Activated CD4-positive, alpha-beta T cell treated with anti-CD3 and anti-CD28 coated beads for 48 hours (primary cell): Measurements from ENCODE around the gene PRR33.
"Not testable (repeated sequence)": the region's sequence is repeated elsewhere in the genome, so short reads cannot be mapped to it uniquely, and the experiment has no call there.

Experiments used
- DNase-seq: peaks from one replicate; pipeline ENCODE4 v3.0.0-alpha.2; 2020

Gene PRR33

GRCh38 chr11:1891831-1892115 is at the start of gene PRR33:
Gene PRR33 (minus strand): TSS chr11:1891895. CDS start chr11:1890584, 1,311 bp downstream.
- no peak for DNase-seq

DNA sequence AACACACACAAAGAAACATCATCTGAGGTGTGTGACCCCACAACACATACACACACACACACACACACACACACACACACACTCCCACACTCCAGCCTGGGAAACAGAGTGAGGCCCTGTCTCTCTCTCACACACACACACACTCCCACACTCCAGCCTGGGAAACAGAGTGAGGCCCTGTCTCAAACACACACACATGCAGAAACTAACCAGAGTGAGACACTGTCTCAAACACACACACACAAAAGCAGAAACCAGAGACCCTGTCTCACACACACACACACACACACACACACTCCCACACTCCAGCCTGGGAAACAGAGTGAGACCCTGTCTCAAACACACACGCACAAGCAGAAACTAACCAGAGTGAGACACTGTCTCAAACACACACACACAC is 48.1 kb upstream of the PRR33 start:
- not testable (repeated sequence) for DNase-seq

- DNase-seq, result no peak
Measured at GRCh38 chr11:1939006-1939625, 47.4 kb upstream of the PRR33 start.

DNA sequence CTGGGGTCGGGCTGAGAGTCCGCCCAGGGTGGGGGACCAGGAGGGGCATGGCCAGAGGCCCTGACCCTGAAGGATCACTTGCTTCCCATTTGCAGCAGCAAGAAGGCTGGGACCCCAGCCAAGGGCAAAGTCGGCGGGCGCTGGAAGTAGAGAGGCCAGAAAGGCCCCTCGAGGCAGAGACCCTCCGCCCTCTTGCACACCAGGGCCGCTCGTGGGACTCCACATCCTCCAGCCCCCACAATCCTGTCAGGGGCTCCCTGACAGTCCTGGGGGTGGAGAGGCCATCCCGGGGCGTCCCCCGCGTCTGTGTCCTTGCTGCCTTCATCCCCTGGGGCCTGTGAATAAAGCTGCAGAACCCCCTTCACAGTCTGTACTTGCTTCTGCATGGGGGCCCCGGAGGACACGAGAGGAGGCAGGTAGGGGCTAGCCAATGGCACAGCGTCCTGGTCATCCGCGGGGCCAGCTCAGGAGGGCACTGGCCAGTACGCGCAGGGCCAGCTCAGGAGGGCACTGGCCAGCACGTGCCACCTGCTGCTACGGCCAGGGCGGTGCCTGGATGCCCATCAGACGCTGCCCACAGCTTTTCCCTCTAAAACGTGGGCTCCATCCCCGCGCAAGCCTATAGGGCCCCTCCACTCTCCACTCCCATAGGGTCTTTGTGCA is 46.8 kb upstream of the PRR33 start:
- no peak for DNase-seq

- DNase-seq, result no peak
Measured at GRCh38 chr11:1937616-1938342, 46.1 kb upstream of the PRR33 start.

- no peak for DNase-seq
Measured at GRCh38 chr11:1936781-1937615, 45.3 kb upstream of the PRR33 start.

DNA sequence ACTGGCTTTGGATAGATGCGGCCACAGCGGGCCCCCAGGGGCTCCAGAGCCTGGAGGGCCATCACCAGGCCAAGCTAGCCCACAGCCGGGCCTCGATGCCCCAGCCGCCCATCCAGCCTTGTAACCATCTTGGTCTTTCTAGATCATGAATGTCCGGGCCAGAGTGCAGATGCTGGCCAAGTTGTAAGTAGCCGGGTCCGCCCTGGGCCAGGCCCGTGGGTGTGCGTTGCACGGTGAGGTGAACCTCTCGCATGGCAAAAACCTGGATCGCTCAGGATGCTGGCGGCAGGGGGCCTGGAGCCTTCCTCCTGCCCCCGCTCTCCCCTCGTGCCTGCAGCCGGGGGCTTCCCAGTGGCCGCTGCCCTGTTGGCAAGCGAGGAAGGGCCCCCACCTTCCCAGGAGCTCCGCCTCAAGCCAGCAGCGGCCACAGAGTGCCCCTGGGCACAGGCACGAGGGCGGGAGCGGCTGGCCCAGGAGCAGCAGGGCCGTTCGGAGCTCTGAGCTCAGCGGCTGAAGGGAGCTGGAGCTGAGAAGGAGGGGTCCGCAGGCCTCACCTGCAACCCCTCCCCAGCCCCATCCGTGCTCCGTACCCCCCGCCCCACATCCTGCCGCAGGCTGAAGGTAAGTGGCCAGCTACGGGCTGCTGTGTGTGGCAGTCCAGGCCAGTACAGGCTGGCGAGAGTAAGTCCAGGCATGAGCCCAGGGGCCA is 44.5 kb upstream of the PRR33 start:
- no peak for DNase-seq

- DNase-seq, result no peak
Measured at GRCh38 chr11:1935156-1936071, 43.7 kb upstream of the PRR33 start.

DNA sequence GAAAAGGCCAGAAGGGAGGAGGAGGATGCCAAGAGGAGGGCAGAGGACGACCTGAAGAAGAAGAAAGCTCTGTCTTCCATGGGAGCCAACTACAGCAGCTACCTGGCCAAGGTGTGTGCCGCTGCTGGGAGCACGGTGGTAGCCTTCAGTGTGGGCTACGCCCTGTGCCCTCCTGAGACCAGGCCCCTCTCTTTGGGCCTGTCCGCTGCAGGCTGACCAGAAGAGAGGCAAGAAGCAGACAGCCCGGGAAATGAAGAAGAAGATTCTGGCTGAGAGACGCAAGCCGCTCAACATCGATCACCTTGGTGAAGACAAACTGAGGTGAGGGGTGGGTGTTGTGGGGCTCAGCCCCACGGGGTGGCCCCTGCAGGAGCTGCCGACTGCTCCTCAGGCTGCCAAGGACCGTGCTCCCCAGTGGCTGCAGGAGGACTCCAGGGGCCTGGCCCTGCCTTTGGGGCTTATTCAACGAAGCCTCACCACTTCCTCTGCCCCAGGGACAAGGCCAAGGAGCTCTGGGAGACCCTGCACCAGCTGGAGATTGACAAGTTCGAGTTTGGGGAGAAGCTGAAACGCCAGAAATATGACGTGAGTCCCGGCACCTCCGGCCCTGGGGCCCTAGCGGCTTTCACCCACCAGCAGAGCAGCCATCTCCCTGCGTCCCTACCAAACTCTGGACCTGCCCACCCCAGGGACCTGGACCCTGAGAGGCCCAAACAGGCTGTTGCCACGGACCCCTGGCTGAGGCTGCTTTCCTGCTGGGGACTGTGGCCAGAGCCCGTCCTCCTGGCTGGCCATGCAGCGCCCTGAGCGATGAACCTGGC is 42.9 kb upstream of the PRR33 start:
- DNase-seq, result no peak

GRCh38 chr11:1933416-1934334 is 42.0 kb upstream of the PRR33 start:
- DNase-seq, result no peak

DNA sequence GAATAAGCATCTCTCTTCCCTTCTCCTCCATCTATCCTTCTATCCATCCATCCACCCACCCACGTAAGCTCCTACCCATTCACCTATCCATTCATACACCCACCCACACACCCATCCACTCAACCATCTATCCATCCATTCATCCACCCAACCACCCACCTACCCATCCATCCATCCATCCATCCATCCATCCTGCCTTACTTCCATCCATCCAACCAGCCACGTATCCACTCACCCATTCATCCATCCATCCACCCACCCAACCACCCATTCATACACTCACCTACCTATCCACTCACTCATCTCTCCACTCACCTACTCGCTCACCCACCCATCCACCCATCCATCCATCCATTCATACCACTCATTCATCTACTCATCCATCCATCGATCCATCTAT is 41.0 kb upstream of the PRR33 start:
- no peak for DNase-seq

DNA sequence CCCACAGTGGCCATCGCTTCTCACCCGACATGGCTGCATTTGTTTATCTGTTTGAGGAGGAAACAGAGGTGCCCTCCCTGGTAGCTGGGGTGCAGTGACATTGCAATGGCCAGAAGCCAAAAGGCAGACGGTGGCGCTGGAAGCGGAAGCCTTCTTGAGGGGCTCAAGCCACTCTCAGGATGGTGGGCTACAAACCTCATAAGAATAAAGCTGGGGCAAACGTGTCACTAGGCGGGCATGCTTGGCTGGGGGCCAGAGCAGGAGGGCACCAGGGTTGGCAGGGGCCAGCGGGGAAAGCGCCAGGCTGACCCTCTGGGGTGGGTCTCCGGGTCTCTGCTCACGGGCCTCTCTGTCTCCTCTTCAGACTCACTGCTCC is 40.4 kb upstream of the PRR33 start:
- no peak for DNase-seq

- DNase-seq, result no peak
Measured at GRCh38 chr11:1931341-1932104, 39.8 kb upstream of the PRR33 start.

GRCh38 chr11:1930462-1930830 is 38.8 kb upstream of the PRR33 start:
- DNase-seq, result no peak

DNA sequence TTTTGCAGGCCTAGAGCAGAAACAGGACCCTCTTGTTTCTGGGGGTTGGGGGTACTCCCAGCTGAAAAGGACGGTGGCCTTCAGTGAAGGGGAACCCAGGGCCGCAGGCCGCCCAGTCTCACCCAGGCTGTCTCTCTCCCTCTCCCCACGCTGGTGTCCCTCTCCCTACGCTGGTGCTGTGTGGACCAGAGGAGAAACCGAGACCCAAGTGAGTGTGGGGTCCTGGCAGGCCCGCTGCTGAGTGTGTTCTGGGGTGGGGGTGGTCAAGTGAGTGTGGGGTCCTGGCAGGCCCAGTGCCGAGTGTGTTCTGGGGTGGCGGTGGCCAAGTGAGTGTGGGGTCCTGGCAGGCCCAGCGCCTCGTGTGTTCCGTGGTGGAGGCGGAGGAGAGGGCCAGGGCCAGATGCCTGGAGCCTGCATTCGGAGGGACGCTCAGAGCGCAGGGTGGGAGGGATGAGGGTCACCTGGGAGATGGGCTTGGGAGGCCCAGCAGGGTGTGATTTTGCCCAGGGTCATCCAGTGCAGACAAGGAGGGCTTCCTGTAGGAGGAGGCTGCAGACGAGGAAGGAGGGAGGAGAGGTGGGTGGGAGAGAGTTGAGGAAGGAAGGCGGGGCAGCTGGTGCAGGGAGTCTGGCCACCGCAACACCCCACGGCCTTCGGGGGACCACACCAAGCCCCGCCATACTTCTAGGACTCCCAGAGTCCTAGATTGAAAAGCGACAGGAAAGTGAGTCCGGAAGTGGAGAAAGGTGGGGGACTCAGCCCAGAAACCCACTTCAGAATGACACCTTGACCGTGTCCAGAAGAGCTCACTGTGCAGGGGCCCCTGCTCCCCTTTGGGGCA is 38.1 kb upstream of the PRR33 start:
- DNase-seq, result no peak

DNA sequence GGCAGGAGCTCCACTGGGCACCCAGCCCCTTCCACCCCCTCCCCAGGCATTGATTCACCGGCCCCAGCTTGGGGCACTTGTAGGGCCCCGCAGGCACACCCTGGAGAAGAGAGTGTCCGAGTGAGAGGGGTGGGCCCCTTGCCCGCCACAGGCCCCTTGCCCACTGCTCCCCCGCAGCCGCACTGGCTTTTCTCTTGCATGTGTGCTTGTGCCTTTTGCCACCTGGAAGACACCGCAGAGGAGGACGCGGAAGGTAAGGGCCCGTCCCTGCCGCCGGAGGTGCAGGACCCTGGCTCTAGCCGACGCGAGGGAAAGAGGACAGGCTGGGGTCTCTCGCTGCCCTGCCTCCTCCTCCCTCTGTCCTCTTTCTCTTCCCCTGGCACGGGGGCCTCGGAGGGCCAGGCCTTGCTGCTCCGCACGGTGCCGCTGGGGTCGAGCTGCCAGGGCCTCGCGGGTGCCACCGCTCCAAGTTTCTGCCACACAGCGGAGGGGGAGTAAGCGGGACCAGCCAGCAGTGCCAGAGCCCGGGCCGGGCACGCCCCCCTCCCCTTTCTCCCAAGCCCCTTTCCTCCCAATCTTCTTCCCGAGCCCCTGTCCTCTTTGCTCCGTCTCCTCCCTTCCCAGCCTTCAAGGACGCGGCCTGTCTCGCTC is 37.3 kb upstream of the PRR33 start:
- no peak for DNase-seq

- DNase-seq, result no peak
Measured at GRCh38 chr11:1928470-1928890, 36.8 kb upstream of the PRR33 start.
